Measurements from ENCODE around the gene ZNF23. TPM values are rescaled to one million over a fixed set of nuclear protein-coding genes. Genes with fewer than 3 reads are reported as not detected.

Gene ZNF23
- total RNA-seq, 4 donors from 2014 or later, result 3.6 to 8.1 (median 5.8) TPM

GRCh38 chr16:71474864-71475263 lies 12.8 kb upstream of the ZNF23 start:
- no peak for DNase-seq (ENCODE audit: low spot score in 2 of 2)
- no peak overlapping the region for H3K4me3 ChIP-seq (ENCODE audit: low read depth, poor library complexity, severe bottlenecking)
- 85 to 88% methylated on average over 3 of the region's 3 CpGs for WGBS, 2 donors
- TF ChIP-seq, protein P1, sequence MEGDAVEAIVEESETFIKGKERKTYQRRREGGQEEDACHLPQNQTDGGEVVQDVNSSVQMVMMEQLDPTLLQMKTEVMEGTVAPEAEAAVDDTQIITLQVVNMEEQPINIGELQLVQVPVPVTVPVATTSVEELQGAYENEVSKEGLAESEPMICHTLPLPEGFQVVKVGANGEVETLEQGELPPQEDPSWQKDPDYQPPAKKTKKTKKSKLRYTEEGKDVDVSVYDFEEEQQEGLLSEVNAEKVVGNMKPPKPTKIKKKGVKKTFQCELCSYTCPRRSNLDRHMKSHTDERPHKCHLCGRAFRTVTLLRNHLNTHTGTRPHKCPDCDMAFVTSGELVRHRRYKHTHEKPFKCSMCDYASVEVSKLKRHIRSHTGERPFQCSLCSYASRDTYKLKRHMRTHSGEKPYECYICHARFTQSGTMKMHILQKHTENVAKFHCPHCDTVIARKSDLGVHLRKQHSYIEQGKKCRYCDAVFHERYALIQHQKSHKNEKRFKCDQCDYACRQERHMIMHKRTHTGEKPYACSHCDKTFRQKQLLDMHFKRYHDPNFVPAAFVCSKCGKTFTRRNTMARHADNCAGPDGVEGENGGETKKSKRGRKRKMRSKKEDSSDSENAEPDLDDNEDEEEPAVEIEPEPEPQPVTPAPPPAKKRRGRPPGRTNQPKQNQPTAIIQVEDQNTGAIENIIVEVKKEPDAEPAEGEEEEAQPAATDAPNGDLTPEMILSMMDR (IDR thresholded peaks at IDR 0.05), result no peak
- TF ChIP-seq POLR2A (IDR thresholded peaks at IDR 0.05), result no peak
- intact Hi-C loops (cut with DNase I; ENCODE audit: low total_unique reads), result no loop called here

DNA sequence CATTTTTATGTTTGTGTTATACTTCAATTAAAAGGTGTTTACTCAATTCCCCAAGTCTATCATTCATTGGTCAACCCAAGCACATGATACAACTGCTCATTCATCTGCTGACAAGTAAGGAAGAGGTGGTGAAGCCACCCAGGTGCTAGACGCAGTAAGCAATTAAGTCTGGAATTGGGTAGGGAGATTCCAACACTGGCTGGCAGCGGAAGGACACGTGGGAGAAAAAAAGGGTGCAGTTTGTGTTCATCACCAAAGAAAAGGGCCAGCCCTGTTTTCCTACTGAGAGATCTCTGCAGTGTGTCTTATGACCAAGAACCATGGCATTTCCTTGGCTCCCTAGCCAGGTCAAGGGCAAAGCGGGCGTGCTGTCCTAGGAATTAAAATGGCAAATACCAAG lies 11.8 kb upstream of the ZNF23 start:
- TF ChIP-seq POLR2A (IDR thresholded peaks at IDR 0.05), result no peak
- WGBS, 2 donors, result 94 to 96% methylated on average over 5 of the region's 5 CpGs
- no peak for DNase-seq (ENCODE audit: low spot score in 2 of 2)
- intact Hi-C loops (cut with DNase I; ENCODE audit: low total_unique reads), result no loop called here
- H3K4me3 ChIP-seq (ENCODE audit: low read depth, poor library complexity, severe bottlenecking), result no peak overlapping the region

DNA sequence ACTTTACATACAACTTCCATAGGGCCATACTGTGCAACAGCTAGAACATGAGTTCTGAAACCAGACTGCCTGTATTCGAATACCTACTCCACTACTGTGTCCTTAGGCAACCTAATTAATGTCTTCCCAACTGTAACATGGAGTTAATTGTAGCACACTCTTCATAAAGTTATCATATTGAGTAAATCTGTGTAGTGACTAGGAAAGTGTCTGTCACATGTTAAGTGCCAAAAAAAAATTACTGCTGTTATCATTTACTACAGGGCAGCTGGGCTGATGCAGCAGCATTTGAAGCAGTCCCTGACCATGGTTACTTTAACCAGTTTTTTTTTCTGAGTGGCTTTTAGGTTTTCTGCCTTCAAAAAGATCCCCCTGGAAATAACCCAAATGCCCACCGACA lies 10.9 kb upstream of the ZNF23 start:
- WGBS, 2 donors, result 93 to 94% methylated on average over 2 of the region's 2 CpGs
- intact Hi-C loops (cut with DNase I; ENCODE audit: low total_unique reads), result no loop called here
- no peak overlapping the region for H3K4me3 ChIP-seq (ENCODE audit: low read depth, poor library complexity, severe bottlenecking)
- TF ChIP-seq POLR2A (IDR thresholded peaks at IDR 0.05), result no peak
- TF ChIP-seq, protein P1 (IDR thresholded peaks at IDR 0.05), result no peak
- no peak for DNase-seq (ENCODE audit: low spot score in 2 of 2)

DNA sequence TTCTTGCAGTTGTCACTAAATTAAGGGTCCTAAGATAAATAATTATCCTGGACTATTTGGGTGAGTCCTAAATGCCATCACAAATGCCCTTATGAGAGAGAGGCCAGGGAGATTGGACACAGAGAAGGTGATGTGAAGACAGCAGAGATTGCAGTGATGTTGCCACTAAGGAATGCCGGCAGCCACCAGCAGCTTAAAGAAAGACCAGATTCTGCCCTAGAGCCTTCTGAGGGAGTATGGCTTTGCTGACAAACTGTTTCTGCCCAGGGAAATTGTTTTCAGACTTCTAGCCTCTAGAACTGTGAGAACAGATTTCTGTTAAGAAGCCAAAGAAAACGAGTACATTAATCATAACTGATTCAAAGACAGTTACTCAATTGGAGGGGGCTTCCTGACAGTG lies 10.0 kb upstream of the ZNF23 start:
- WGBS, 2 donors, result 76% methylated on average over 2 of the region's 2 CpGs
- intact Hi-C loops (cut with DNase I; ENCODE audit: low total_unique reads), result no loop called here
- no peak for DNase-seq (ENCODE audit: low spot score in 2 of 2)
- no peak for TF ChIP-seq POLR2A (IDR thresholded peaks at IDR 0.05)
- TF ChIP-seq, protein P1 (IDR thresholded peaks at IDR 0.05), result no peak
- no peak overlapping the region for H3K4me3 ChIP-seq (ENCODE audit: low read depth, poor library complexity, severe bottlenecking)

DNA sequence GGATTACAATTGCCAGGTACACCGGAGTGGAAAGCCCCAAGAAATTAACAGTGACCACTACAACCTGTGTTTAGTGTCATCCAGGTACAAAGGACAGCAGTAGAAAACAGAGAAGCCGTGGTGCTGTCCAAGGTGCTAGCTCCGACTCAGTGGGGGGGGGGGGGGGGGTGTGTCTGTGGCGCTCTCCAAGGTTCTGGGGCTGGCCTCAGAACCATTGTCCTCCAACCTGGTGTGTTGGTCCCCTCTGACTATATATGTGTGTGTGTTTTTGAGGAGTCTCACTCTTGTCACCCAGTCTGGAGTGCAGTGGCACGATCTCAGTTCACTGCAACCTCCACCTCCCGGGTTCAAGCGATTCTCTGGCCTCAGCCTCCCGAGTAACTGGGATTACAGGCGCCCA lies 5.8 kb upstream of the ZNF23 start:
- WGBS, 2 donors, result 26 to 28% methylated on average over 9 of the region's 9 CpGs
- no peak overlapping the region for H3K4me3 ChIP-seq (ENCODE audit: low read depth, poor library complexity, severe bottlenecking)
- intact Hi-C loops (cut with DNase I; ENCODE audit: low total_unique reads), result no loop called here
- TF ChIP-seq, protein P1 (IDR thresholded peaks at IDR 0.05), result no peak
- TF ChIP-seq POLR2A (IDR thresholded peaks at IDR 0.05), result no peak
- DNase-seq (ENCODE audit: low spot score in 2 of 2), result no peak

DNA sequence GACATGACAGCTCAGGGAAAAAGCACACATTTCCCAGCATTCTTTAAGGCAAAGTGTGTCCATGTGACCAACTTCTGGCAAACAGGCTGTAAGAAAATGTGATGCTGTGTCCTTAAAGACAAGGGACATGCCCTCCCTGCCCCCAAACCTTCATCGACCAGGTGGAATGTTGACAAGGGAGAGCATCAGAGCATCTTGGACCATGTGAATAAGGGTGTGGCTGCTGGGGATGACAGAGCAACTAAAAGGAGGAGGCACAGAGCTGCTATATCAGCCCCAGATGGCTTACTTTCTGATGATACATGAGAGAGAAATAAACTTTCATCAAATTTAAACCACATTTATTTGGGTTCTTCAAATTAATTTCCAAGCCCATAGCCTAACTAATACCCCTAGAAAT lies 2.2 kb upstream of the ZNF23 start:
- intact Hi-C loops (cut with DNase I; ENCODE audit: low total_unique reads), result no loop called here
- no peak for DNase-seq (ENCODE audit: low spot score in 2 of 2)
- H3K4me3 ChIP-seq (ENCODE audit: low read depth, poor library complexity, severe bottlenecking), result no peak overlapping the region
- WGBS, 2 donors, result 50 to 65% methylated on average over 1 of the region's 1 CpG
- no peak for TF ChIP-seq POLR2A (IDR thresholded peaks at IDR 0.05)
- TF ChIP-seq, protein P1 (IDR thresholded peaks at IDR 0.05), result no peak
